Ascending aorta (tissue), 2 donors: ENCODE data around the gene JHY. TPM values are rescaled to one million over a fixed set of nuclear protein-coding genes. Genes with fewer than 3 reads are reported as not detected.

Experiments
- DNase-seq, 2 donors: peaks; one replicate each; pipeline ENCODE4 v3.0.0-alpha.2; 2019; ENCODE audit warnings: low spot score in 2 of 2
- H3K27ac ChIP-seq, 2 donors: fragments of 200-600 bp; sonication (generic); one replicate each; pipeline ENCODE4 v1.5.1; 2016 to 2017; ENCODE audit warnings: mild to moderate bottlenecking in 1 of 2
- H3K27me3 ChIP-seq: fragments of 200-600 bp; sonication (generic); one replicate; pipeline ENCODE4 v1.5.1; 2017
- H3K36me3 ChIP-seq, 2 donors: fragments of 200-600 bp; sonication (generic); one replicate each; pipeline ENCODE4 v1.5.1; 2016
- H3K4me1 ChIP-seq, 2 donors: fragments of 200-600 bp; sonication (generic); one replicate each; pipeline ENCODE4 v1.5.1; 2016 to 2017; ENCODE audit warnings: mild to moderate bottlenecking in 1 of 2
- H3K4me3 ChIP-seq, 2 donors: fragments of 200-600 bp; sonication (generic); one replicate each; pipeline ENCODE4 v1.5.1; 2016 to 2017; ENCODE audit warnings: mild to moderate bottlenecking in 1 of 2
- H3K9me3 ChIP-seq, 2 donors: fragments of 200-600 bp; sonication (generic); one replicate each; pipeline ENCODE4 v1.5.1; 2016
- intact Hi-C: fragments of 100-400 bp; cut with DNase I; formaldehyde crosslinking; loops from one replicate; pipeline ENCODE4 v1.15.1; 2023
- total RNA-seq: library from RNA; depleted of rRNA; stranded (reverse); fragments of >200 nt; gene quantifications from one replicate; pipeline ENCODE4 v1.1.0, GENCODE V29; 2016
- TF ChIP-seq, protein P1 (sequence below), 3 experiments: fragments of 200-600 bp in 2 of 3; fragments of 450-650 bp in 1 of 3; sonication (generic) in 2 of 3; IDR thresholded peaks; one replicate each; pipeline ENCODE4 v1.5.1; 2016 to 2019; ENCODE audit warnings: antibody characterized with exemption in 3 of 3, mild to moderate bottlenecking in 1 of 3, moderate library complexity in 1 of 3

JHY gene
- total RNA-seq: 1.3 TPM

DNA sequence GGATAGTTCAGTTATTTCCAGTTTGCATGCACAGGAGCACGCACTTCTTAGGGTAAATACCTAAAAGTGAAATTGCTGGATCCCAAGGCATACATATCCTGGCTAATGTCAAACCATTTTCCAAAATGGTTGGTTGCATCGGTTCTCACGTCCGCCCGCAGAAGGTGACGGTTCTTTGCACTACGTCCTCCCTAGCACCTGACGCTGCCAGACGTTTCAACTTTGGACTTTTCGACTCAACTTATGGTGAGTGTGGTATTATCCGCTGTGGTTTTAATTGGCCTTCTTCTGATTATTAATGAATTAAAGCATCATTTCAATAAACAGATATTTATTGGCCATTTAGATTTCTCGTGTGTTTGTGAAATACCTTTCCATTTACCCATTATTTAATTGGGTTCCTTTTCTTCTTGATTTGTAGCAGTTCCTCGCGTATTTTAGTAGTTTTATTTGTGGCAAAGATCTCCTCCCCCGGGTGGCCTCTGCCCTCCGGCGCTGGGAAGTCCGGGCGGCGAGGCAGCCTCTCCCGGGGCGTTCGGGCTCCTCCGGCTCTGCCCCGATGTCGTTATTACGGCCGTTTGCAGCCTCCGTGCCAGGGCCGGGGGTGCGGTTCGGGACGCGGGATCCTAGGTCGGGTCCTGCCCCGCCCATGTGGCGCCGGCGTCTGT lies at the start of gene JHY:
TSS of gene JHY (plus strand) at position 571 of the 668 bp plus-strand sequence. CDS start 3,091 bp downstream, outside the sequence.
- intact Hi-C loops: loop anchor here (5.0 kb wide), 1 partner anchor 180 kb away; the partner anchor contains the start of gene HSPA8
- Histone ChIP-seq H3K4me1 (peaks cover 0 to 4% of the 10 kb centered on the region in 2 donors), H3K9me3 (no peaks in the 10 kb centered on the region), H3K27me3 (no peaks in the 10 kb centered on the region), H3K27ac (peak within 1 kb of the TSS; percentile 84 to 92), H3K4me3 (peak within 1 kb of the TSS; percentile 73 to 86), H3K36me3 (no peaks in the 10 kb centered on the region)
- TF ChIP-seq, protein P1, sequence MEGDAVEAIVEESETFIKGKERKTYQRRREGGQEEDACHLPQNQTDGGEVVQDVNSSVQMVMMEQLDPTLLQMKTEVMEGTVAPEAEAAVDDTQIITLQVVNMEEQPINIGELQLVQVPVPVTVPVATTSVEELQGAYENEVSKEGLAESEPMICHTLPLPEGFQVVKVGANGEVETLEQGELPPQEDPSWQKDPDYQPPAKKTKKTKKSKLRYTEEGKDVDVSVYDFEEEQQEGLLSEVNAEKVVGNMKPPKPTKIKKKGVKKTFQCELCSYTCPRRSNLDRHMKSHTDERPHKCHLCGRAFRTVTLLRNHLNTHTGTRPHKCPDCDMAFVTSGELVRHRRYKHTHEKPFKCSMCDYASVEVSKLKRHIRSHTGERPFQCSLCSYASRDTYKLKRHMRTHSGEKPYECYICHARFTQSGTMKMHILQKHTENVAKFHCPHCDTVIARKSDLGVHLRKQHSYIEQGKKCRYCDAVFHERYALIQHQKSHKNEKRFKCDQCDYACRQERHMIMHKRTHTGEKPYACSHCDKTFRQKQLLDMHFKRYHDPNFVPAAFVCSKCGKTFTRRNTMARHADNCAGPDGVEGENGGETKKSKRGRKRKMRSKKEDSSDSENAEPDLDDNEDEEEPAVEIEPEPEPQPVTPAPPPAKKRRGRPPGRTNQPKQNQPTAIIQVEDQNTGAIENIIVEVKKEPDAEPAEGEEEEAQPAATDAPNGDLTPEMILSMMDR (IDR thresholded peaks at IDR 0.05): no peak
- DNase-seq: peak in 1 of 2 donors; percentile 80

DNA sequence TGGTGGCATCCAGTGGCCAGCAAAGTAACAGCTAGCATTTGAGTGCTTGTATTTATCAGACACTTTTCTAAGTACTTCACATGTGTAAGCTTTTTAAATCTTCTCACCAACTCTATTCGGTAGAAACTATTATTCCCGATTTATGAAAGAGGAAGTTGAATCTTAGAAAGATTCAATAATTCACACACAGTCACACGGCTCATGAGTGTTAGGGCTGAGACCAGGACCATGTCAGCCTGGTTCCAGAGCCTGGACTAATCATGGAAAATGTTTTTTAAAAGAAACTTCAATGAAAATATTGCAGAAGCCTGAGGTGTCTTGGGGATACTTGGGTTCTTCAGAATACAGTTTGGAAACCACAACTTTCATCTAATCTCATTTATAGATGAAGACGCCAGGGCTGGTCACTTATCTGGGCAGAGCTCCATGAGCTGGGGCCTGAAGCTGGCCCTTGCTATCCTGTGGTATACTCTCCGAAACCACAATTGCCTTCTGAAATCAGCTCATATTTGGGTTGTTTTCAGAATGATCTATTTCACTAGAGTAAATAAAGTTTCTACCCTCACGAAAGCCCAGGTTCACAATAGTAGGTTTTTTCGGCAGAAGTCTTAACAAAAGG lies 48.6 kb upstream of the JHY start:
- Histone ChIP-seq H3K4me3 (no peak overlapping the region), H3K27me3 (no peaks in the 10 kb centered on the region), H3K4me1 (no peaks in the 10 kb centered on the region), H3K27ac (no peak overlapping the region), H3K9me3 (no peaks in the 10 kb centered on the region), H3K36me3 (no peaks in the 10 kb centered on the region)
- intact Hi-C loops: no loop called here
- DNase-seq: no peak
- TF ChIP-seq, protein P1 (IDR thresholded peaks at IDR 0.05): no peak

DNA sequence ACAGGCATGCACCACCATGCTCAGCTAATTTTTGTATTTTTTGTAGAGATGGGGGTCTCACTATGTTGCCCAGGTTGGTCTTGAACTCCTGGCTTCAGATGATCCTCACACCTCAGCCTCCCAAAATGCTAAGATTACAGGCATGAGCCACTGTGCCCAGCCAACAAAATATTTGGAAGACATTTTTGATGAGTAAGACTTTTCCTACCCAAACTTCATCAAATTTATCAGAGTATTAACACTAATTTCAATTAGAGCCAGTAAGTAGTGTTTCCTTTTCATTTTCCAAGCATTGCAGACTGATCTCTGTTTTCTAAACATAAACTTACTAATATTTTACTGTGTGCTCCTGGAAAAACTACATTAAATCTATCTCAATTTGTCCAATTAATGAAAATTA lies 45.6 kb upstream of the JHY start:
- Histone ChIP-seq H3K27ac (no peak overlapping the region), H3K4me3 (no peak overlapping the region), H3K9me3 (no peaks in the 10 kb centered on the region), H3K27me3 (no peaks in the 10 kb centered on the region), H3K36me3 (no peaks in the 10 kb centered on the region), H3K4me1 (no peaks in the 10 kb centered on the region)
- intact Hi-C loops: no loop called here
- no peak for DNase-seq
- TF ChIP-seq, protein P1 (IDR thresholded peaks at IDR 0.05): no peak

DNA sequence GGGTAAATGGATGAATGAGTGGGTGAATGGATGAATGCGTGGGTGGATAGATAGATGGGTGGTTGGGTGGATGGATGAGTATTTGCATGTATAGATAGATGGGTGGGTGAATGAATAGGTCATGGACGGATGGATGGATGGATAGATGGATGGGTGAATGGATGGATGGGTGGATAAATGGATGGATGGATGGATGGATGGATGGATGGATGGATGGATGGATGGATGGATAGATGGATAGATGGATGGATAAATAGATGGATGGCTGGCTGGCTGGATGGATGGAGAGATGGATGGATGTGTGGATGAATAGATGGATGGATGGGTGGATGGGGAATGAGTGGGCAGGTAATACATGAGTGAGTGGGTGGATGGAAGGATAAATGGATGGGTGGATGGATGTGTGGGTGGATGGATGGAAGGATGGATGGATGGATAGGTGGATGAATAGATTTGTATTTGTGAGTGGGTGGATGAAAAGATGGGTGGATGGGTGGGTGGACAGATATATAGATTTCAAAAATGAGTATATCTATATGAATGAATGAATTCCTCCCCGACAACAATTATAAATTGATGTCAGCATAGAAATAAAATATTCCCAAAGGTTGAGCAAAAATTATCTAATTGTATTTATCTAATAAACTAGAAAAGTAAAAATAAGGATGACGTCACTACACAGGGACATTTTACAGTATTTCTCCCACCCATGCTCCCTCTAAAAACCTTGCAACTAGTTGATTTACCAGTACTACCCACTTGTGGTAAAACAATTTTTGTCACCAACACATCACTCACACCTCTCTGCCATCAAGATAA lies 44.8 kb upstream of the JHY start:
- Histone ChIP-seq H3K9me3 (no peaks in the 10 kb centered on the region), H3K27ac (no peak overlapping the region), H3K36me3 (no peaks in the 10 kb centered on the region), H3K4me3 (no peak overlapping the region), H3K27me3 (no peaks in the 10 kb centered on the region), H3K4me1 (no peaks in the 10 kb centered on the region)
- DNase-seq: no peak
- intact Hi-C loops: no loop called here
- TF ChIP-seq, protein P1 (IDR thresholded peaks at IDR 0.05): no peak

DNA sequence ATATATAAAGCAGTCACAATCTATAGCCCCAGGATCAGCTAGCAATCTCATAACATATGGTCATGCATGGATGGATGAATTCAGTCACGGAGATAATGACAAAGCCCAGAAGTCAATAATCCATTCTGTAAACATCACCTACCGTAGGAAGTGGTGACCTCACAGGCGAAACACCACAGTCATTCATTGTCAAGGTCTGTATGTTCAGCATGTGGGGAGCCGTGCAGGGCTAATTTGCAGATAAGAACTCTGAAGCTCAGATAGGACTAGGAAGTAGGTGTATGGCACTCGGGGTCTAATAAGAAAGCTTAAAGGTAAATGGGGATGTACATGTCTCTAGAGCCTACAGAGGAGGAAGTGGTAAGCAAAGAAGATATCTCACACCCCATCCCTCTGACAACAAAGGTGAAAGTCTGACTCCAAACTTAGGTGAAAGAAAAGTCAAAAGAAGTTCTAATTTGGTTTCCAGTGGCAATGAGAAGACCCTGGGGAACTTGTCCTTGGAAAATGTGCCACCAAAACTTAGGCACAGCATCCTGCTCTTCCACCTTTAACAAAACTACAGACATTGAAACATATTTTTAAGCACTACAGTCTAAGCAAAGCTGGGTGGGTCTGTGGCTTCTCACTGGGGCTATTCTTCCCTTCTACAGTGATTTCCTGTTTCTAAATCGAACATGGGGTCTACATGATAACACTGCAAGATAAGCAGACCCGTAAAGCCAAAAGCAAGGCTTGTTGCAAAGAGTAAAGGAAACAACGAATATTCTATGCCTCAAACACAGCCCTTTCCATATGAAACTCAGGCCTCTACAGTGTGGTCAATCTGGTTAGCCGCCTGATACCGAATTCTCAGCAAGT lies 39.0 kb upstream of the JHY start:
- no peak overlapping the region for H3K4me3 ChIP-seq
- intact Hi-C loops: no loop called here
- DNase-seq: no peak
- H3K9me3 ChIP-seq: no peaks in the 10 kb centered on the region
- no peaks in the 10 kb centered on the region for H3K36me3 ChIP-seq
- no peak overlapping the region for H3K27ac ChIP-seq
- H3K27me3 ChIP-seq: no peaks in the 10 kb centered on the region
- no peaks in the 10 kb centered on the region for H3K4me1 ChIP-seq
- TF ChIP-seq, protein P1 (IDR thresholded peaks at IDR 0.05): no peak
